Mucosa of rectum (tissue), 2 donors: ENCODE data around the gene PACS2.
"Not testable (repeated sequence)": the region's sequence is repeated elsewhere in the genome, so short reads cannot be mapped to it uniquely, and the experiment has no call there.

Experiments used
- H3K27ac ChIP-seq, 2 donors: one replicate each; pipeline ENCODE4 v1.7.0; 2013; ENCODE audit warnings: inconsistent platforms in 2 of 2, low read depth in 2 of 2, low read length in 2 of 2
- H3K27me3 ChIP-seq, 2 donors: one replicate each; pipeline ENCODE4 v1.7.0; 2013; ENCODE audit warnings: low read length in 2 of 2; ENCODE audit not compliant: control insufficient read depth in 2 of 2, insufficient read depth in 2 of 2
- H3K36me3 ChIP-seq, 2 donors: one replicate each; pipeline ENCODE4 v1.7.0; 2013; ENCODE audit warnings: low read length in 2 of 2; ENCODE audit not compliant: control insufficient read depth in 2 of 2, insufficient read depth in 2 of 2
- H3K4me1 ChIP-seq, 2 donors: one replicate each; pipeline ENCODE4 v1.7.0; 2013; ENCODE audit warnings: low read length in 2 of 2, mild to moderate bottlenecking in 1 of 2; ENCODE audit not compliant: control insufficient read depth in 2 of 2, insufficient read depth in 2 of 2
- H3K4me3 ChIP-seq, 2 donors: one replicate each; pipeline ENCODE4 v1.7.0; 2013; ENCODE audit warnings: low read length in 2 of 2
- H3K9ac ChIP-seq, 2 donors: one replicate each; pipeline ENCODE4 v1.7.0; 2013; ENCODE audit warnings: low read length in 2 of 2, low read depth in 1 of 2, mild to moderate bottlenecking in 1 of 2
- H3K9me3 ChIP-seq, 2 donors: one replicate each; pipeline ENCODE4 v1.7.0; 2013; ENCODE audit warnings: low read length in 2 of 2; ENCODE audit not compliant: control insufficient read depth in 2 of 2
- donor health status: healthy.
- donor health status: Normal muscosa, but diverticular disease.

The PACS2 gene

GRCh38 chr14:105287249-105288102 is 27.1 kb upstream of the PACS2 start:
- Histone ChIP-seq H3K4me1 (no peaks in the 10 kb centered on the region), H3K9ac (no peak overlapping the region), H3K27me3 (no peaks in the 10 kb centered on the region), H3K9me3 (no peaks in the 10 kb centered on the region), H3K27ac (no peak overlapping the region), H3K4me3 (no peak overlapping the region), H3K36me3 (peaks cover 0 to 5% of the 10 kb centered on the region in 2 donors)

DNA sequence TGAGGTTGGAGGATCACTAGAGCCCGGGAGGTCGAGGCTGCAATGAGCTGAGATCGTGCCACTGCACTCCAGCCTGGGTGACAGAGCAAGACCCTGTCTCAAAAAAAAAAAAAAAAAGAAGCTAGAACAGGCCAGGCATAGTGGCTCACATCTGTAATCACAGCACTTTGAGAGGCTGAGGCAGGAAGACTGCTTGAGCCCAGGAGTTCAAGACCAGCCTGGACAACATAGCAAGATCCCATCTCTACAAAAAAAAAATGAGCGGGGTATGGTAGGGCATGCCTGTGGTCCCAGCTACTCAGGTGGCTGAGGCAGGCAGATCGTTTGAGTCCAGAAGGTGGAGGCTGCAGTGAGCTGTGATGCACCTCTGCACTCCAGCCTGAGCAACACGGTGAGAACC is 25.6 kb upstream of the PACS2 start:
- not testable (repeated sequence) for H3K4me3 ChIP-seq, H3K9me3 ChIP-seq, H3K9ac ChIP-seq, H3K27ac ChIP-seq, H3K4me1 ChIP-seq, H3K27me3 ChIP-seq, H3K36me3 ChIP-seq

- H3K9me3 ChIP-seq, result no peaks in the 10 kb centered on the region
- H3K4me1 ChIP-seq, result peaks cover 0 to 5% of the 10 kb centered on the region in 2 donors
- no peak overlapping the region for H3K9ac ChIP-seq
- H3K27ac ChIP-seq, result no peak overlapping the region
- no peaks in the 10 kb centered on the region for H3K27me3 ChIP-seq
- no peak overlapping the region for H3K4me3 ChIP-seq
- H3K36me3 ChIP-seq, result no peaks in the 10 kb centered on the region
Observed at GRCh38 chr14:105290621-105291346, 23.8 kb upstream of the PACS2 start.

DNA sequence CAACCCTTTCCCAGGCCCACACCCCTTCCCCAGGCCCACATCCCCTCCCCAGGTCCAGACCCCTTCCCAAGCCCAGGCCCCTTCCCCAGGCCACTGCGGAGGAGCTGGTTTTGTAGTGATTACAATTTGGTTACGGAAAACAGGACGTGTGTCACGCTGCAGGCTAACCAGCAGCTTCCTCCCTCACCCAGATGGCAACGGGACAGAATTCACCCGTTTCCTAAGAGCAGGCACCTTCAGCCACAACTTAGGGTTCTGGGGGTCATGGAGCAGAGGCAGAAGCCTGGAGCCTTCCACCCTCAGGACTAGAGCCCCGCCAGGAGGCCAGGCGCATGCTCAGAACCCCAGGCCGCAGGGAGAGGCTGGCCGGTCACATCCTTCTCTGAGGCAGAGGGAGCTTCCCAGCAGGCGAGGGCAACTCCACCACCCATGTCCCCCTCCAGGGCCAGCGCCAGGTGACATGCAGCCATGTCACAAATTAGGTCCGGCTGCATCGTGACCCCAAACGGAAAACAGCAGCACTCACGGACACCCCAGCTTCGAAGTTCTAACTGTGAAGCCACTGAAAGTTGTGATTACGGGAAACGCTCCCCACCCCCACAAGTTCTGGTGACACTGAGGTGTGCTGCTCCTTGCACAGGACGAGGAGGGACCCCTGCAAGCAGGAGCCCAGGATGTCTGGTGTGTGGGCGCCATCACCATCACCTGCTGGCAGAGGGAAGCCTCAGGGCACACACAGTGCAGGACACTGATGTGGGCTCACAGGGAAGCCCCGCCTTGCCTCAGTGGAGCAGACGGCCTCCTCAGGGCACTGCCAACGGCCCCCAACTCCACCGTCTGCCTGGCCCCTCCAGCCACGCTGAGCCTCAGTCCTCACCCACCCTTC is 21.5 kb upstream of the PACS2 start:
- Histone ChIP-seq H3K36me3 (no peaks in the 10 kb centered on the region), H3K4me3 (no peak overlapping the region), H3K4me1 (peaks cover 0 to 5% of the 10 kb centered on the region in 2 donors), H3K27ac (no peak overlapping the region), H3K27me3 (no peaks in the 10 kb centered on the region), H3K9me3 (no peaks in the 10 kb centered on the region), H3K9ac (no peak overlapping the region)

GRCh38 chr14:105294142-105294597 is 20.4 kb upstream of the PACS2 start:
- H3K4me3 ChIP-seq, result no peak overlapping the region
- no peak overlapping the region for H3K9ac ChIP-seq
- H3K27ac ChIP-seq, result no peak overlapping the region
- no peaks in the 10 kb centered on the region for H3K36me3 ChIP-seq
- no peaks in the 10 kb centered on the region for H3K9me3 ChIP-seq
- H3K4me1 ChIP-seq, result peaks cover 0 to 5% of the 10 kb centered on the region in 2 donors
- no peaks in the 10 kb centered on the region for H3K27me3 ChIP-seq

- H3K9me3 ChIP-seq, H3K27me3 ChIP-seq, H3K9ac ChIP-seq, H3K27ac ChIP-seq, H3K4me3 ChIP-seq, H3K36me3 ChIP-seq: not testable (repeated sequence)
- peaks cover 9 to 16% of the 10 kb centered on the region in 2 donors for H3K4me1 ChIP-seq
Observed at GRCh38 chr14:105297311-105297710, 17.2 kb upstream of the PACS2 start.

GRCh38 chr14:105299654-105300541 is 14.7 kb upstream of the PACS2 start:
- Histone ChIP-seq H3K36me3 (no peaks in the 10 kb centered on the region), H3K4me3 (peak overlapping the region; percentile 80 to 89), H3K27me3 (no peaks in the 10 kb centered on the region), H3K27ac (peak overlapping the region; percentile 99 to 100), H3K9me3 (no peaks in the 10 kb centered on the region), H3K4me1 (peaks cover 14 to 17% of the 10 kb centered on the region in 2 donors), H3K9ac (peak overlapping the region; percentile 83 to 92)

DNA sequence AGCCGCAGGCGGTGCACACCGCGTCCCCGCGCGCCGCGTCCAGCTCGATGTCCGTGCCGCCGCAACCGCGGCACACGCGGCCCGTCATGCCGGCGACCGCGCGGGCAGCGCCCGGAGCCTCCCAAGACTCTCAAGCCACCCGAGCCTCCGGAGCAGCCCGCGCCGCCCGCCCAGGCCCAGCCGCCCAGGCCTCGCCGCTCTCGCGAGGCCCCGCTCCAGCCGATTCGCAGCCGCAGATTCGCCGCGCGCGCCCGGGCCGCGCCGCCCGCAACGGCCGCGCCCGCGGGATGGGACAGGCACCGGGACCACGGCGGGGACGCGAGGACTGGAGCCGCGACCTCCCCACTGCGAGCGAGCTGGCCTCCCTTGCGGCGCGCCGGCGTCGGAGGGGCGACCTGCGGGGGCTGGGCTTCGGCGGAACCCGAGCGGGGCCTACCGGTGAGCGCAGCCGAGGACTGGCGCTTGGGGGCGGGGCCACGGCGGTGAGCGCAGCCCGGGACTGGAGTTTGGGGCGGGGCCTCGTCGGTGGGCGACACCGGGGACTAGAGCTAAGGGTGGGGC is 13.9 kb upstream of the PACS2 start, which contains the start of gene BRF1:
TSS of gene BRF1 (minus strand) at position 460 of the 561 bp plus-strand sequence. CDS start at position 88, 372 bp downstream.
- H3K27ac ChIP-seq, result peak within 1 kb of the TSS; percentile 99 to 100
- peaks cover 14 to 17% of the 10 kb centered on the region in 2 donors for H3K4me1 ChIP-seq
- no peaks in the 10 kb centered on the region for H3K9me3 ChIP-seq
- H3K4me3 ChIP-seq, result peak within 1 kb of the TSS; percentile 80 to 89
- H3K27me3 ChIP-seq, result no peaks in the 10 kb centered on the region
- H3K9ac ChIP-seq, result peak within 1 kb of the TSS; percentile 83 to 92
- H3K36me3 ChIP-seq, result no peaks in the 10 kb centered on the region
